ENCODE measurements around the gene ABTB2. TPM values are rescaled to one million over a fixed set of nuclear protein-coding genes. Genes with fewer than 3 reads are reported as not detected.

The ABTB2 gene
- total RNA-seq, 1 donor from 2014 or later, result 24.7 TPM

GRCh38 chr11:34166806-34167740 is 190.7 kb downstream of the ABTB2 start:
- Histone ChIP-seq H3K4me3 (no peak overlapping the region), H3K9me3 (replicated peaks) (no peaks in the 10 kb centered on the region), H3K27ac (replicated peaks) (no peak overlapping the region), H3K36me3 (peaks cover 36% of the 10 kb centered on the region), H3K27me3 (ENCODE audit: low read depth) (no peaks in the 10 kb centered on the region), H3K4me1 (peaks cover 3% of the 10 kb centered on the region)
- no peak for TF ChIP-seq CTCF (IDR thresholded peaks at IDR 0.05; ENCODE audit: borderline replicate concordance)
- intact Hi-C loops (cut with micrococcal nuclease), result no loop called here
- DNase-seq, result no peak

- Histone ChIP-seq H3K27ac (replicated peaks) (no peak overlapping the region), H3K4me3 (no peak overlapping the region), H3K4me1 (peaks cover 3% of the 10 kb centered on the region), H3K27me3 (ENCODE audit: low read depth) (no peaks in the 10 kb centered on the region), H3K9me3 (replicated peaks) (no peaks in the 10 kb centered on the region), H3K36me3 (peaks cover 40% of the 10 kb centered on the region)
- intact Hi-C loops (cut with micrococcal nuclease), result no loop called here
- no peak for TF ChIP-seq CTCF (IDR thresholded peaks at IDR 0.05; ENCODE audit: borderline replicate concordance)
- DNase-seq, result no peak
Measured at GRCh38 chr11:34165786-34166555, 191.8 kb downstream of the ABTB2 start.

GRCh38 chr11:34165121-34165520 is 192.7 kb downstream of the ABTB2 start:
- Histone ChIP-seq H3K36me3 (peaks cover 35% of the 10 kb centered on the region), H3K9me3 (replicated peaks) (no peaks in the 10 kb centered on the region), H3K4me3 (no peak overlapping the region), H3K27me3 (ENCODE audit: low read depth) (no peaks in the 10 kb centered on the region), H3K27ac (replicated peaks) (no peak overlapping the region), H3K4me1 (peaks cover 4% of the 10 kb centered on the region)
- TF ChIP-seq CTCF (IDR thresholded peaks at IDR 0.05; ENCODE audit: borderline replicate concordance), result no peak
- intact Hi-C loops (cut with micrococcal nuclease), result no loop called here
- no peak for DNase-seq

- no peak for TF ChIP-seq CTCF (IDR thresholded peaks at IDR 0.05; ENCODE audit: borderline replicate concordance)
- no peak for DNase-seq
- intact Hi-C loops (cut with micrococcal nuclease), result no loop called here
Measured at GRCh38 chr11:34162856-34163255, 195.0 kb downstream of the ABTB2 start.

GRCh38 chr11:34162493-34162820 is 195.4 kb downstream of the ABTB2 start:
- Histone ChIP-seq H3K9me3 (replicated peaks) (no peaks in the 10 kb centered on the region), H3K4me3 (no peak overlapping the region), H3K27me3 (ENCODE audit: low read depth) (no peaks in the 10 kb centered on the region), H3K36me3 (peaks cover 30% of the 10 kb centered on the region), H3K4me1 (peaks cover 15% of the 10 kb centered on the region), H3K27ac (replicated peaks) (no peak overlapping the region)
- intact Hi-C loops (cut with micrococcal nuclease), result no loop called here
- DNase-seq, result no peak
- no peak for TF ChIP-seq CTCF (IDR thresholded peaks at IDR 0.05; ENCODE audit: borderline replicate concordance)

More at GRCh38 chr11:34162856-34163255, 195.0 kb downstream of the ABTB2 start:
- H3K4me3 ChIP-seq, result no peak overlapping the region
- no peaks in the 10 kb centered on the region for H3K9me3 ChIP-seq (replicated peaks)
- peaks cover 12% of the 10 kb centered on the region for H3K4me1 ChIP-seq
- H3K36me3 ChIP-seq, result peaks cover 34% of the 10 kb centered on the region
- H3K27ac ChIP-seq (replicated peaks), result no peak overlapping the region
- H3K27me3 ChIP-seq (ENCODE audit: low read depth), result no peaks in the 10 kb centered on the region
